Fibroblast of skin of right quadriceps (primary cell): ENCODE measurements around the gene MLLT3.

Source experiments
- DNase-seq: peaks from one replicate; pipeline ENCODE4 v3.0.0-alpha.2; 2013

The MLLT3 gene

DNA sequence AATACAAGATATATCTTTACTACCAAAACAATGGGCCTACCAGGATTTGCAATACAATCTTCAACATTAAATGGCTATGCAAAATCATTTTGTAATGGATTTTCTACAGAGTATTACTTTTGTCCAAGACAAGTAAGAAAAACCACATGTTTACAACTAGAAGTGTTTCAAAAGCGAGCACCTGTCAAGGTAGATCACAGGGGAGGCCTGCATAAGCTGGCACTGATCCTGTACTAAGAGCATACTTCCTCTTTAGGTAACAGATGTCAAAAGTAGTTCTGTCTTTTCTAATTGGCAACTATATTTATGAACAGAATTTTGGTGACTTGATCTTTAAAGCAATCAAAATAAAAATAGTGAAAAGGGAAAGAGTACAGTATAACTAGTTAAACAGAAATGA, 249.0 kb downstream of the MLLT3 start:
- no peak for DNase-seq

GRCh38 chr9:20369391-20369790, 252.9 kb downstream of the MLLT3 start:
- DNase-seq = no peak

GRCh38 chr9:20367855-20368254, 254.4 kb downstream of the MLLT3 start:
- DNase-seq = no peak

GRCh38 chr9:20364959-20365358, 257.3 kb downstream of the MLLT3 start:
- no peak for DNase-seq

- DNase-seq = no peak
These were observed 259.1 kb downstream of the MLLT3 start for GRCh38 chr9:20363233-20363632.

DNA sequence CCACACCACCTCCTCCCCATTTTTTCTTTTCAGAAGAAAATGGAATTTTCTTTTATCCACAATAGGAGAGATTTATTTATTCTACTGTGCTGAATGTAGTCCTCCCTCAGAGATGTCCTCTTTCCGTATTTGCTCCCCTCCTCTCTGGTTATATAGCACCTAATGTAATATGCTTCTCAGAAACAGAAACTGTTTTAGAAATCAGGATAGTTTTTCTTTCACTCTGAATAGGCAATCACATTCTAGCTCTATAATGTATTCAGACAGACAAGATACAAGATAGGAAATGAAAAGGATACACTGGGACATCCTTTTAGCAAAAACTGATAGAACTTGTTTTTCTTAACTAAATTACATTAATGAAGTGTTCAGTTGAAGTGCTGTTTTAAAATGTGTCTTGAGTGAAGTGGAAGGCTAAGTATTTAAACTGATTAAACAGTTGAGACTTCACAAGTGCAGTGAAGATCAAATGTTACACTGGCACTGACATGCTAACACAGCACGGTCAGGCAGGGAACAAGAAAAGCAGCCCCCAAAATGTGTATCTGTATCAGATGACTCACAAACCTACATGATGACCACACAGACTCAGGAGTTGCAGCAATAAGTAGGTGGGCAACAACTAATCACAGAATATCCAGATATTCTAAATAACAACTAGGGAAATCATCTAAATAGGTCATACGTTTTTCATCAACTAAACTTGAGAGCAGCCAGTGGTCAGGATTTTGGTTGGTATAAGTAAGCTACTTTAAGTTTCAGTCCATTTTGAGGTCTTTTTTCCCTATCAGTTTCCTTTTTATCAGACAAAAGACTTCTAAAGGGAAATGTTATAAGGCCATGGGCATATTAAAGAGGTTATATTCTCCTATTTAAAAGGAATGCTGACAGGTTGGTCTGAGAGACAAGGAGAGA, 260.4 kb downstream of the MLLT3 start:
- no peak for DNase-seq

DNA sequence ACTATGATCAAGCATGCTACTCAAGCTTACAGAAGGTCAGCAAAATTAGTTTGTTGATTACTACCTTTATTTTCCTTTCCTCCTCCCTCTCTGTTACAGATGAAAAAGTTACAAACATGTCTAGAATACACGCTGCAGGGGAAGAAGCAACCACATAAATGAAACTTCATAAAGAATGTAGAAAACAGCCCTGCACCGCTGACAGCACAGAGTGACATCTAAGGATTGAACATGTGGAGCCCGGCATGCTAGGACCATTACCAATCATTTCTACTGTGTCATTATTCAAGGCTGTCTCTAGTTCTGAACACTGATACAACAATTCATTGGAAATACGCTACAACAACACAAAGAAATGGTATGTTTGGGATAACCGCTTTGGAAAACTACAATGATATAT, 261.1 kb downstream of the MLLT3 start:
- no peak for DNase-seq

GRCh38 chr9:20358207-20358606, 264.1 kb downstream of the MLLT3 start:
- DNase-seq = peak; percentile 53

DNA sequence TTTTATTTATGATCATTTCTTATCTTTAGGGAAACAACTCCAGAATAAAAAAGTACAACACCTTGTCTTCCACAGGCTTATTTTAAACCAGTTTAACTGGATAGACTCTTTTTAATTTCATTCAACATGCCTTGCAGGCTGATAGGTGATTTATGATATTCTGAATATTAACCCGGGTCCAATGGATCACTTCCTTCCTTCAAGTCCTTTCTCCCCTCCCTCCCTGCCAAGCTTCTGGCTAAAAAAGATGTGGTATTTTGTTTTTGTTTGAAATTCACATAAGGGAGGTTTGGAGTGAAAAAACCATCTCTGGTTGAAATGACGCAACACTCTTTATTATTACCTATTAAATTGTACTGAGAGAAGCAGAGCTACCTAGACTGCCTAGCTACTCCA, 265.3 kb downstream of the MLLT3 start:
- no peak for DNase-seq

- peak; percentile 85 for DNase-seq
These were observed 265.8 kb downstream of the MLLT3 start for GRCh38 chr9:20356403-20357036.

- DNase-seq = peak; percentile 92
These were observed 267.3 kb downstream of the MLLT3 start for GRCh38 chr9:20355022-20355421.

- DNase-seq = peak; percentile 56
These were observed 268.2 kb downstream of the MLLT3 start for GRCh38 chr9:20353931-20354652.

DNA sequence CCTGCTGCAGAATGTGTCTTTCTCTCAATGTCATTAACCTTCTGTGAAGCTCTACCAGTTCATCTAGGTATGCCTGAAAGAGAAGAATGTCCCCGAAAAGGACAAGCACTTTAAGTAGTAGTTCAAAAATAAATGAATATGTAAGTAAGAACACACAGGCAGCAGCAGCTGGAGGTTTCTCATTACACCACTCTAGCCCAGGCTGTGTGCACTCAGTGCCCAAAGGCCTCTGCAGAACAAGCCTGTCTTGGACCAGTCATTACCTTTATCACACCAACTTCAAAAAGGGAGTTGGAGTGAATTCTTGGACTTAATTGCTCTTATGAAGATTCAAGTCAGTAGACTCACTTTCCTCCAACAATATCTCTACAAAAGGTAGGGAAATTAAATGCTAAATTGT, 268.8 kb downstream of the MLLT3 start:
- DNase-seq = no peak

DNA sequence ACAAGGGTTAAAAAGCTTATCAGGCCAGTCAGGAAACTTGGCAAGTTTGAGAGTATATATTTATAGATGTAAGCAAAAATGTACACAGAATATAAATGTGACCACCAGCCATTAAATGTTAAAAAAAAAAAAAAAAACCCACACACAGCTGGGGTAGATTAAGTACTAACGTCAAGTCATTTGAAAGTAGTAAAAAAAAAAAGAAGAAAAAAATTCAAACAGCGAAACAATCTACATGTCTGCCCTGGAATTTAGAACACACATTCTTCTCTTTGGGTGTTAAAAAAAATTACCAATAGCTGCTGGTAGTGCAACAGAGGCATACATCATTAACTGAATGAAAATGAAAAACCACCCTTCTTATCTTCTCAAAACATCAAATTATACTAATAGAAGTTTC, 269.7 kb downstream of the MLLT3 start:
- peak; percentile 83 for DNase-seq

GRCh38 chr9:20351715-20352114, 270.6 kb downstream of the MLLT3 start:
- DNase-seq = peak; percentile 49

DNA sequence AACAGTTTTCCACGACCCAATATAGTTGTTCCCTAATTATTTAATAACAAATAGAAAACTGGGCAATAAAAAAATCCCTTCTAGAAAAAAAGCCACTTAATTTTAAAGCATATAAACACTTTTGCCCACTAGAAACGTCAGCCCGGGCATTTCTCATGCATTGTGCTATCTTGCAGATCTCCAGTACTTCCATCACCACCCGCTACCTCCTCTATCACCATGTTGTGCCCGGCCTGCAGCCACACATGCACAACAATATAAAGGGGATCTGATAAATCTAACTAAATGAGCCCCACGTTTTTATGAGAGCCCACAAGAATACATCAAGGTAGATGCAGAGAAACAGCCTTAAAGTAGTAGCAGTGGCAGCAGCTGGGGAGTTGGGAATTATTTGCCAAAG, 272.7 kb downstream of the MLLT3 start:
- no peak for DNase-seq

DNA sequence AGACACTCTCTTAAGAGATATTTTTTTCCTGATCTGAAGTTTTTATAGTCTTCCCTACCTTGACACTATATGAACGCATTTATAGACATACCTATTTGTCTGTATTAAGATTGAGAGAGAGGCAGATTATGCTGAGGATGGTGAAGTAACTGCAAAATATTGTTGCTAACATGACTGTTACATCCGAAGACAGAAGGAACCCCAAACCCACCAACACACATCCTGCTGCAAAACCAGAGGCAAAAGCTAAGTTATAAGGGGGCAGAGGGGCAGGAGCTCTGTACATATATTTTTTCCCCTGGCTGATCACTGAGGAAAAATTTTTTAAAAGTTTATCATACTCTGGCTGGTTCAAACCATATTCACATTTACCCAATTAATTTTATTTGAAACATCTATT, 279.0 kb downstream of the MLLT3 start:
- no peak for DNase-seq

DNA sequence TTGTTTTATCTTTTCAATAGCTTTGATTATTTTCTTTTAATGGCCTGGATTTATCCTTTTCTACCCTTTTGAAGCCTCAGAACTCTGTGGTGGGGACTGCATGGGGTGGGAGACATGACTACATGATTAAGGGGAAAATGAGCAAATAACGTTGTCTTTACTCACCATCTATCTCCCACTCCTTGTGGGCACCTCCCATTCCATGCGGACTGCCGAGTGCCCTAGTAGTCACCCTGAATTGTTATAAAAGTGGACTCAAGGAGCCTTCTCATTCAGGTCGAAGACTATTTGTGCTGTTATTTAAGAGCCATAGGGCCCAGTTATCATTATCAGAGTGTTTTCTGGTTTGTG, 281.8 kb downstream of the MLLT3 start:
- peak; percentile 39 for DNase-seq

DNA sequence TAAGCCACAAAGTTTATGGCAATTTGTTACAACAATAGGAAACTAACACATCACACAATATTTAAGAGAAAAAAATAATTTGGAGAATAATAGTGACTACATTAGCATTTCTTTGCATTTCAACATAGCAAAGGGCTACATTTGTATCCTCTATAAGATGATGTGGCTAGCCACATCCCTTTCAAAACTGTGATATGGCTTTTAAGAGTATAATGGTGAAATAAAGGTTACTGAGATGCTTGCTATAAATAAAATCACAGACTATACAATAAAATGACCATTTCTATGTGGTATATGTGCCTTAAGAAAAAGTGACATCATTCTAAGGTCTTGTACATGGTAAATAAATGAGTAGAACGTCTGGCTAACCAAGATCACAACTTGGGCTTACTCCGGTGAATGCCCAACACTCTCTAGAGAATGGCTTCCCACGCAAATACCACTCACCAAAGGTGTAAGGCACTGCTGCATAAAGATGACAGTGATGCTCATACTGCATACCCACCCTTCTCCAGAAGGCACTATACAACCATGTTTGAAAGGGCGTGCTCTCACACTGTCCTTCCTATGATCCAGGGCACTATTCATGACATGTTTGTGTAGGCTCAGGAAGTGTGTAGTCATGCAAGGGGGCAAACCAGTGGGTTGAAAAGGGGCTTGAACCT, 286.5 kb downstream of the MLLT3 start:
- no peak for DNase-seq

DNA sequence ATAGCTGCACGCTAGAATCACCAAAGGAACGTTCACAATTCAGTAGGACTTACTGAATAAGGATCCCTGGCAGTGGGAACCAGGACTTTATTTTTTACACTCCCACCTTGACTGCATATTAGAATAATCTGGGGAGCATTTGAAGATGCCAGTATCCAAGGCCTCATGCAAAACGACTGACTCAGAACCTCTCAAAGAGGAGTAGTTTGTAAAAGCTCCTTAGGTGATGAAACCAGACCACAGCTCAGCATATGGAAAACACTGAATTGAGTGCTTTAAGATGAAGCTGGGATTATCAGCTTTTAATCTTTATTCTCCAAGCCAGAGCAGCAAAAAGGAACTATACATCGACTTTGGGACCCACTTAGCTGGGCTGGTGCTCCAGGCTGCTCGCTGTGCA, 288.3 kb downstream of the MLLT3 start:
- no peak for DNase-seq

- DNase-seq = no peak
These were observed 291.1 kb downstream of the MLLT3 start for GRCh38 chr9:20331095-20331685.

- no peak for DNase-seq
These were observed 291.6 kb downstream of the MLLT3 start for GRCh38 chr9:20330688-20331087.

DNA sequence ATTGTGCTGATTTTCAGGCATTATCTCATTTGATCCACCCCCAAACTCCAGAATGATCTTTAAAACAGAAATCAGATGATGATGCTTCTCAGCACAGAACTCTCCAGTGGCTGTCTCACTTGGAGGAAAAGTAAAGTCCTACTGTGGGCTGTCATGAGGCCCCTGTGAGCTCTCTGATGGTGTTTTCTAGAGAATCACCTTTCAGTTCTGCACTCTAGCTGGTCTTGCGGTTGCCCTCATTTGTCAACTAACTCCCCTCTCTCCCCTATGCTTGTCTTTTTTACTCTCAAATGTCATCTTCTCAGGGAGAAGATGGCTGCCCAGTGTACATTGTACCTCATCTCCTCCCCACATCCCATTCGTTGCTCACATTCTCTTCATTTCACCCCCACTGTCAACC, 295.8 kb downstream of the MLLT3 start:
- DNase-seq = no peak
